ENCODE measurements around the gene CYP17A1.

GRCh38 chr10:102827597-102827975 is 9.6 kb downstream of the CYP17A1 start:
- TF ChIP-seq, protein P1, sequence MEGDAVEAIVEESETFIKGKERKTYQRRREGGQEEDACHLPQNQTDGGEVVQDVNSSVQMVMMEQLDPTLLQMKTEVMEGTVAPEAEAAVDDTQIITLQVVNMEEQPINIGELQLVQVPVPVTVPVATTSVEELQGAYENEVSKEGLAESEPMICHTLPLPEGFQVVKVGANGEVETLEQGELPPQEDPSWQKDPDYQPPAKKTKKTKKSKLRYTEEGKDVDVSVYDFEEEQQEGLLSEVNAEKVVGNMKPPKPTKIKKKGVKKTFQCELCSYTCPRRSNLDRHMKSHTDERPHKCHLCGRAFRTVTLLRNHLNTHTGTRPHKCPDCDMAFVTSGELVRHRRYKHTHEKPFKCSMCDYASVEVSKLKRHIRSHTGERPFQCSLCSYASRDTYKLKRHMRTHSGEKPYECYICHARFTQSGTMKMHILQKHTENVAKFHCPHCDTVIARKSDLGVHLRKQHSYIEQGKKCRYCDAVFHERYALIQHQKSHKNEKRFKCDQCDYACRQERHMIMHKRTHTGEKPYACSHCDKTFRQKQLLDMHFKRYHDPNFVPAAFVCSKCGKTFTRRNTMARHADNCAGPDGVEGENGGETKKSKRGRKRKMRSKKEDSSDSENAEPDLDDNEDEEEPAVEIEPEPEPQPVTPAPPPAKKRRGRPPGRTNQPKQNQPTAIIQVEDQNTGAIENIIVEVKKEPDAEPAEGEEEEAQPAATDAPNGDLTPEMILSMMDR (IDR thresholded peaks at IDR 0.05) = no peak
- TF ChIP-seq REST (IDR thresholded peaks at IDR 0.05; ENCODE audit: insufficient read depth in 1 of 2, low read depth in 2 of 2, low read length in 1 of 2) (no peak), POLR2AphosphoS5 (IDR thresholded peaks at IDR 0.05; ENCODE audit: low read depth, low read length) (no peak), SIN3A (IDR thresholded peaks at IDR 0.05; ENCODE audit: borderline replicate concordance, insufficient read depth, low read depth, low read length) (no peak), TCF7L2 (IDR thresholded peaks at IDR 0.05; ENCODE audit: low read depth, low read length) (no peak)
